Activated CD4-positive, CD25-positive, alpha-beta regulatory T cell treated with anti-CD3 and anti-CD28 coated beads, Interleukin-2, amount 50 U/mL, for 72 hours (primary cell): ENCODE measurements around the gene ZNF561.

ENCODE experiments used
- DNase-seq: peaks from one replicate; pipeline ENCODE4 v3.0.0; 2021

ZNF561 gene

GRCh38 chr19:9570255-9570654, 50.8 kb downstream of the ZNF561 start:
- DNase-seq = no peak

- no peak for DNase-seq
Measured at GRCh38 chr19:9566729-9567128, 54.3 kb downstream of the ZNF561 start.

- DNase-seq = no peak
Measured at GRCh38 chr19:9565900-9566705, 54.9 kb downstream of the ZNF561 start.
